Ovary (tissue), 3 donors: ENCODE measurements around the gene FMN1.

Experiments used
- EP300 ChIP-seq: sonication (generic); formaldehyde crosslinking; IDR thresholded peaks from one replicate; pipeline ENCODE4 v1.6.1; 2017; ENCODE audit warnings: antibody characterized with exemption
- POLR2A ChIP-seq: fragments of 450-650 bp; IDR thresholded peaks from one replicate; pipeline ENCODE4 v1.6.1; 2017; ENCODE audit warnings: antibody characterized with exemption, mild to moderate bottlenecking, moderate library complexity
- TF ChIP-seq, protein P1 (sequence below), 3 donors: fragments of 450-650 bp in 2 of 3; fragments of 200-600 bp in 1 of 3; IDR thresholded peaks; one replicate each; pipeline versions ENCODE4 v1.5.1 to v1.8.0; 2016 to 2022; ENCODE audit warnings: antibody characterized with exemption in 3 of 3, mild to moderate bottlenecking in 1 of 3
- donor health status: DM: no; HTN: no; CAD: no.

- TF ChIP-seq, protein P1, sequence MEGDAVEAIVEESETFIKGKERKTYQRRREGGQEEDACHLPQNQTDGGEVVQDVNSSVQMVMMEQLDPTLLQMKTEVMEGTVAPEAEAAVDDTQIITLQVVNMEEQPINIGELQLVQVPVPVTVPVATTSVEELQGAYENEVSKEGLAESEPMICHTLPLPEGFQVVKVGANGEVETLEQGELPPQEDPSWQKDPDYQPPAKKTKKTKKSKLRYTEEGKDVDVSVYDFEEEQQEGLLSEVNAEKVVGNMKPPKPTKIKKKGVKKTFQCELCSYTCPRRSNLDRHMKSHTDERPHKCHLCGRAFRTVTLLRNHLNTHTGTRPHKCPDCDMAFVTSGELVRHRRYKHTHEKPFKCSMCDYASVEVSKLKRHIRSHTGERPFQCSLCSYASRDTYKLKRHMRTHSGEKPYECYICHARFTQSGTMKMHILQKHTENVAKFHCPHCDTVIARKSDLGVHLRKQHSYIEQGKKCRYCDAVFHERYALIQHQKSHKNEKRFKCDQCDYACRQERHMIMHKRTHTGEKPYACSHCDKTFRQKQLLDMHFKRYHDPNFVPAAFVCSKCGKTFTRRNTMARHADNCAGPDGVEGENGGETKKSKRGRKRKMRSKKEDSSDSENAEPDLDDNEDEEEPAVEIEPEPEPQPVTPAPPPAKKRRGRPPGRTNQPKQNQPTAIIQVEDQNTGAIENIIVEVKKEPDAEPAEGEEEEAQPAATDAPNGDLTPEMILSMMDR (IDR thresholded peaks at IDR 0.05), result no peak
- TF ChIP-seq POLR2A (no peak), EP300 (no peak)
Observed at GRCh38 chr15:33022629-33023028, 171.9 kb downstream of the FMN1 start.
